WTC11 (cell line): ENCODE measurements around the gene ZNF362. TPM values are rescaled to one million over a fixed set of nuclear protein-coding genes. Genes with fewer than 3 reads are reported as not detected.
"Not testable (repeated sequence)": the region's sequence is repeated elsewhere in the genome, so short reads cannot be mapped to it uniquely, and the experiment has no call there.

ENCODE experiments used
- ATAC-seq: fragments of 200-7000 bp; cut with Tn5 transposase; 2 replicates; pipeline ENCODE4 v1.10.0; 2021; ENCODE audit warnings: mild to moderate bottlenecking, moderate library complexity
- CTCF ChIA-PET: fragments of 300-600 bp; sonication (Branson Sonifier 250); formaldehyde crosslinking; loops from one replicate; lab custom pipeline; 2021; ENCODE audit warnings: antibody characterized with exemption; lab: Charles Lee
- POLR2A ChIA-PET: fragments of 350-600 bp; sonication (Branson Sonifier 250); formaldehyde crosslinking; loops from one replicate; lab custom pipeline; 2021; ENCODE audit warnings: antibody characterized with exemption; lab: Charles Lee
- DNase-seq: peaks from one replicate; pipeline ENCODE4 v3.0.0; 2021; ENCODE audit warnings: low spot score
- H3K27ac Mint-ChIP-seq: 2 replicates; pipeline ENCODE4 v1.8.0; 2021; ENCODE audit warnings: mixed read lengths
- H3K27me3 Mint-ChIP-seq: 2 replicates; pipeline ENCODE4 v1.8.0; 2021; ENCODE audit warnings: low read depth, mild to moderate bottlenecking, moderate library complexity, mixed read lengths
- H3K36me3 Mint-ChIP-seq: 2 replicates; pipeline ENCODE4 v1.8.0; 2021; ENCODE audit warnings: mixed read lengths
- H3K4me1 Mint-ChIP-seq: 2 replicates; pipeline ENCODE4 v1.8.0; 2022; ENCODE audit warnings: mixed read lengths
- H3K4me3 Mint-ChIP-seq: 2 replicates; pipeline ENCODE4 v1.8.0; 2021; ENCODE audit warnings: mild to moderate bottlenecking, moderate library complexity, mixed read lengths
- H3K9me3 Mint-ChIP-seq: 2 replicates; pipeline ENCODE4 v1.8.0; 2021; ENCODE audit warnings: mixed read lengths
- ATF1 ChIP-seq: sonication (generic); formaldehyde crosslinking; IDR thresholded peaks from 2 replicates; pipeline ENCODE4 v1.8.1; 2023; ENCODE audit warnings: mild to moderate bottlenecking, moderate library complexity, missing genetic modification reagents
- CTCF ChIP-seq: fragments of 200-600 bp; IDR thresholded peaks from 2 replicates; pipeline ENCODE4 v1.8.0; 2022; ENCODE audit warnings: antibody characterized with exemption
- EMX1 ChIP-seq: fragments of 250-450 bp; sonication (Bioruptor Pico); IDR thresholded peaks from 2 replicates; pipeline ENCODE4 v1.8.0; 2021; ENCODE audit warnings: mild to moderate bottlenecking
- ERG ChIP-seq: fragments of 250-450 bp; sonication (Bioruptor Pico); IDR thresholded peaks from 2 replicates; pipeline ENCODE4 v1.8.0; 2021; ENCODE audit warnings: mild to moderate bottlenecking
- ETV6 ChIP-seq: sonication (generic); formaldehyde crosslinking; IDR thresholded peaks from 2 replicates; pipeline ENCODE4 v1.8.1; 2022; ENCODE audit warnings: mild to moderate bottlenecking, missing genetic modification reagents
- FOXK1 ChIP-seq: sonication (generic); formaldehyde crosslinking; IDR thresholded peaks from 2 replicates; pipeline ENCODE4 v1.8.0; 2022; ENCODE audit warnings: mild to moderate bottlenecking, moderate library complexity, missing genetic modification reagents
- HMGA2 ChIP-seq: fragments of 250-450 bp; sonication (Bioruptor Pico); IDR thresholded peaks from 2 replicates; pipeline ENCODE4 v1.4.0; 2021; ENCODE audit warnings: mild to moderate bottlenecking, moderate library complexity
- HMGXB4 ChIP-seq: sonication (generic); formaldehyde crosslinking; IDR thresholded peaks from 2 replicates; pipeline ENCODE4 v1.8.1; 2023; ENCODE audit warnings: mild to moderate bottlenecking, moderate library complexity, missing genetic modification reagents
- KAT7 ChIP-seq: sonication (generic); formaldehyde crosslinking; IDR thresholded peaks from 2 replicates; pipeline ENCODE4 v1.8.1; 2023; ENCODE audit warnings: missing genetic modification reagents, mild to moderate bottlenecking, borderline replicate concordance
- MXD4 ChIP-seq: fragments of 250-450 bp; sonication (Bioruptor Pico); IDR thresholded peaks from 2 replicates; pipeline ENCODE4 v1.8.0; 2021; ENCODE audit warnings: mild to moderate bottlenecking, moderate library complexity, borderline replicate concordance
- RORB ChIP-seq: fragments of 250-450 bp; sonication (Bioruptor Pico); IDR thresholded peaks from 2 replicates; pipeline ENCODE4 v1.9.0; 2021; ENCODE audit warnings: mild to moderate bottlenecking
- SOX15 ChIP-seq: fragments of 250-450 bp; sonication (Bioruptor Pico); IDR thresholded peaks from 2 replicates; pipeline ENCODE4 v1.9.0; 2021; ENCODE audit warnings: mild to moderate bottlenecking
- USF1 ChIP-seq: sonication (generic); formaldehyde crosslinking; IDR thresholded peaks from 2 replicates; pipeline ENCODE4 v1.8.0; 2022; ENCODE audit warnings: mild to moderate bottlenecking, missing genetic modification reagents
- USF2 ChIP-seq: sonication (generic); formaldehyde crosslinking; IDR thresholded peaks from 2 replicates; pipeline ENCODE4 v1.8.1; 2023; ENCODE audit warnings: mild to moderate bottlenecking, missing genetic modification reagents, moderate library complexity
- ZNF138 ChIP-seq: sonication (generic); formaldehyde crosslinking; conservative IDR thresholded peaks from 2 replicates; pipeline ENCODE4 v1.8.1; 2022; ENCODE audit warnings: mild to moderate bottlenecking, moderate library complexity, missing genetic modification reagents
- ZNF263 ChIP-seq: sonication (generic); formaldehyde crosslinking; IDR thresholded peaks from 2 replicates; pipeline ENCODE4 v1.8.1; 2022; ENCODE audit warnings: low read depth, mild to moderate bottlenecking, moderate library complexity, missing genetic modification reagents
- ZNF425 ChIP-seq: fragments of 250-450 bp; sonication (Bioruptor Pico); conservative IDR thresholded peaks from 2 replicates; pipeline ENCODE4 v1.9.0; 2021; ENCODE audit warnings: mild to moderate bottlenecking
- ZNF671 ChIP-seq: fragments of 250-450 bp; sonication (Bioruptor Pico); IDR thresholded peaks from 2 replicates; pipeline ENCODE4 v1.8.0; 2021; ENCODE audit warnings: mild to moderate bottlenecking
- total RNA-seq: library from RNA; stranded (reverse); gene quantifications from 3 replicates; pipeline ENCODE4 v1.2.3, GENCODE V29; 2021

The ZNF362 gene
- total RNA-seq, 1 experiment from 2014 or later, result 24.2 TPM

- TF ChIP-seq USF2 (CRISPR knock-in tag), result peak; percentile 89
- no peak for TF ChIP-seq EMX1 (CRISPR knock-in tag)
- no peak for TF ChIP-seq HMGXB4 (CRISPR knock-in tag)
- no peak for TF ChIP-seq SOX15 (CRISPR knock-in tag)
- no peak for TF ChIP-seq KAT7 (CRISPR knock-in tag)
Measured at GRCh38 chr1:33237579-33237978, 18.7 kb upstream of the ZNF362 start (continued).

- H3K9me3 Mint-ChIP-seq, H3K27me3 Mint-ChIP-seq, H3K4me3 Mint-ChIP-seq, CTCF ChIA-PET, DNase-seq, POLR2A ChIA-PET, ATAC-seq, H3K36me3 Mint-ChIP-seq, H3K27ac Mint-ChIP-seq: not testable (repeated sequence)
- peak; percentile 100 for TF ChIP-seq HMGA2 (CRISPR knock-in tag)
- peak; percentile 42; the same call in 1 of the 2 replicates for TF ChIP-seq USF2 (CRISPR knock-in tag)
- H3K4me1 Mint-ChIP-seq, result peaks cover 16% of the 10 kb centered on the region
Measured at GRCh38 chr1:33238194-33238724, 18.0 kb upstream of the ZNF362 start.

- H3K4me1 Mint-ChIP-seq, result peaks cover 15% of the 10 kb centered on the region
- POLR2A ChIA-PET, CTCF ChIA-PET, H3K27me3 Mint-ChIP-seq, H3K36me3 Mint-ChIP-seq, H3K27ac Mint-ChIP-seq, ATAC-seq, H3K9me3 Mint-ChIP-seq, H3K4me3 Mint-ChIP-seq, DNase-seq: not testable (repeated sequence)
Measured at GRCh38 chr1:33239410-33239809, 16.9 kb upstream of the ZNF362 start.

- H3K4me1 Mint-ChIP-seq, result peaks cover 12% of the 10 kb centered on the region
- peaks cover 8% of the 10 kb centered on the region for H3K27me3 Mint-ChIP-seq
- H3K27ac Mint-ChIP-seq, result no peak overlapping the region
- ATAC-seq, result no peak
- no peak for DNase-seq
- ChIA-PET POLR2A (no interaction called here), CTCF (no interaction called here)
- H3K4me3 Mint-ChIP-seq, result no peak overlapping the region
- H3K9me3 Mint-ChIP-seq, result peaks cover 3% of the 10 kb centered on the region
- H3K36me3 Mint-ChIP-seq, result peaks cover 2% of the 10 kb centered on the region; the same call in 1 of the 2 replicates
- TF ChIP-seq ATF1 (CRISPR knock-in tag) (no peak), RORB (CRISPR knock-in tag) (no peak), FOXK1 (CRISPR knock-in tag) (no peak), ZNF138 (no peak), ETV6 (CRISPR knock-in tag) (no peak), ERG (CRISPR knock-in tag) (no peak), ZNF671 (CRISPR knock-in tag) (no peak), MXD4 (CRISPR knock-in tag) (no peak), ZNF425 (CRISPR knock-in tag) (no peak), ZNF263 (CRISPR knock-in tag) (no peak), USF1 (CRISPR knock-in tag) (no peak), CTCF (no peak)
Measured at GRCh38 chr1:33241866-33242265, 14.4 kb upstream of the ZNF362 start.
